HG03135 (cell line): ENCODE results near the gene COPB2.
A peak's percentile ranks its signal among the peaks of the same experiment; 100 is the strongest.
"Not testable (repeated sequence)": the region's sequence is repeated elsewhere in the genome, so short reads cannot be mapped to it uniquely, and the experiment has no call there.

Experiments
- ATAC-seq: cut with Tn5 transposase; IDR thresholded peaks from one replicate; pipeline ENCODE4 v1.9.1; 2021; ENCODE audit warnings: mild to moderate bottlenecking, moderate library complexity; ENCODE audit not compliant: unreplicated experiment

The COPB2 gene

DNA sequence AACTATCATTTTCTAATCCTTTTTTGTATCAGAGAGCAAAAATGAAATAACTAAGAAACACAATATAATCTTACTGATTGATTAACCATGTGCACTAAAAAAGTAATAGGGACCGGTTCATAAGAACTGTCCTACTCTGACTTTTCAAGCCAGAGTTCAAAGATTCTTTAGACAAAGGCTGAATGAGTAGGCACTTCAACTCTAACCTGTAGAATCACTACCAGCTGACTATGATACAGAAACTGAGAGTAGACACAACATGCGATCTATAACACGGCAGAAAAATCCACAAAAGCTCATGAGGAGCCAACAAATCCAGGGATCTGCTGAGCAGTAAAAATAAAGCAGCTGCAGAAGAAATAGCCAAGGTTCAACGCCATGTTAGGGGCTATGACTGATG is 8.9 kb downstream of the COPB2 start:
- ATAC-seq, result no peak

DNA sequence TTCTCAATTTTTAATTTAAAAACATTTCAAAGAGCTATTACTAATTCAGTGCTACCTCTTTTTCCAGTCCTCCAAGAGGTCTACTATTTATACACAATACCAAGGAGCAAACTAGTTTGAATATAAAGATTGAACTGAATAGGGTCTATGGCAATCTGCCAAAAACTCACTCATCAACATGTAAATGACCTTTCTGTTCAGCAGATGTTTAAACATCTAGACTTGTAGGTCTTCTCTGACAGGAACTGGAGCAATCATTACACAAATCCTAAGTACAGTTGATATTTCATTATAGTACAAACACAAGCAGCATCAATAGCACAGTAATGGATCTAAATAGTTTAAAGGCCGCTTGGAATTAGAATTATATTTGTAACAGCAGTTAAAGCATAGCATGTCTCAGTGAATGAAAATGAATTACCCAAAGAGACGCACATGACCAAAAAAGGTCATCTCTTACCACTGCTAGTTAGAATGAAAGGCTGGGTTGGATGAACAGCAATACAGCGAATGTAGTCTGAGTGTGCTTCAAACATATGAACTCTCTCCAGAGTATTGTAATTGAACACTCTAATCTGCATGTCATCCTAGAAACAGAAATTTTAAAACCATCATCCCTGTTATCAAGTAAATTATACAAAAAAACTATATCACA is 10.7 kb downstream of the COPB2 start:
- ATAC-seq, result no peak

DNA sequence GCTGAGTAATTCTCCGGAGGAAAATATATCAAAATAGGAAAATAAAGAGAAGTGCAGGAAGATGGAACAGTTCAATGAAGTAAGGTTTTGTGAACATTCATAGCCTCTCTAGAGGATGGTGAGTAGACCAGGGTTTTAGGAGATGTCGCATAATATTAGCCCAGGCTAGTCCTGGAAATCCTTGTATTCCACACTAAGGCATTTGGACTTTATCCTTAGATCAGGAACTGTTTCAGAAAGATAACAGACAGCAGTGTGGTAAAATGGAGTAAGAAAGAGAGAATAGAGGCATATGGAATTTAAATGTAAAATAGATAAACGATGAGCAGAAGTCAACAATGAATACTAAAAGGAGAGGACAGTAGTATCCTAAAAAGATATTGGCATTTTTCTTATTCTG is 12.1 kb downstream of the COPB2 start:
- no peak for ATAC-seq

DNA sequence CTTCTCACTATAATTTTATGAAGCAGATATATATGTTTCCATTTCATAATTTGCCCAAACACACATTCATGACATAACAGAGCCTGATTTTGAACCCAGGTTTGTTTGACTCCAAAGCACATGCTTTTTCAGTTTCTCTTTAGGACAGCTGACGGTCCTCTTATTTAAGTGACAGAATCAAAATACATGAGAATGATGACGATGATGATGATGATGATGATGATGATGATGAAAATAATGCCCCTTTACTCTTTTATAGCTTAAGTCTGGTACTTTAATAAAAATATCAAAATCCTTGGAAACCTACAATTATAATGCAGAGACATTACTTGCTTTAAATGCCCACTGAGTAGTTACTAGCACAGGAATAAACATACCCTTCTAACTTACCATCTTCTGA is 15.3 kb downstream of the COPB2 start:
- no peak for ATAC-seq

DNA sequence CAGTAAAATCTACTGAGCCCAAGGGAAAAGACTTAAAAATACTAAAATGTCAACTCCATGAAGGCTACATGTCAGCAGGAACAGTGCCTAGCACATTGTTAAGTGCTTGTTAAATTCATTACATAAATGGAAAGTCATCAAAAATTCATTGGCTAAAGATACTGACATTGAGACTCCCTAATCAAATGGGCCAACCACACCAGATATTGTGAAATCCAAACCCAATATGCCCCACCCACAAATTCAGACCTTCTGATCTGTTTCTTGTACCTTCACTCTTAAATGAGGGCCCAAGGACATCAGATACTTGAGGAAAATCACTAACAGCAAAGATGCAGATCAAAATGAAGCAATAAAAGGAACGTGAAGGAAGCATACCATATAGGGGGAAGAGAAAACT is 24.9 kb downstream of the COPB2 start:
- no peak for ATAC-seq

DNA sequence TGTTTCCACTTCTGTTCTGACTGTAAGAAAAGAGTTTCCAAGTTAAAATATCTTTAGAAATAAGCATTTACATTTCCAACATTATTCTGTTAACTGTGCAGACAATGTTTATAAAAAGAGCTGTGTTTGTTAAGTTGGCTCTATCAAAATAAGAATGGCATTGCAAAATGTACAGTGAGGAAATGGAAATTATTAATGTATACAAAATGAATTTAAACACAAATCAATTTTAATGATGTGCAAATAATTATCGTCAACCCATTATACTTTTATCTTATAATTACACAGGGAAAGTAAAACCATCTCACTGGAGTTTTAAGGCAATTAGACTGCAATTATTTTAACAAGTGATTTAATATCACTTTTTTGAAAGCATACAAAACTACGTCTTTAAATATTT is 28.2 kb downstream of the COPB2 start:
- no peak for ATAC-seq

DNA sequence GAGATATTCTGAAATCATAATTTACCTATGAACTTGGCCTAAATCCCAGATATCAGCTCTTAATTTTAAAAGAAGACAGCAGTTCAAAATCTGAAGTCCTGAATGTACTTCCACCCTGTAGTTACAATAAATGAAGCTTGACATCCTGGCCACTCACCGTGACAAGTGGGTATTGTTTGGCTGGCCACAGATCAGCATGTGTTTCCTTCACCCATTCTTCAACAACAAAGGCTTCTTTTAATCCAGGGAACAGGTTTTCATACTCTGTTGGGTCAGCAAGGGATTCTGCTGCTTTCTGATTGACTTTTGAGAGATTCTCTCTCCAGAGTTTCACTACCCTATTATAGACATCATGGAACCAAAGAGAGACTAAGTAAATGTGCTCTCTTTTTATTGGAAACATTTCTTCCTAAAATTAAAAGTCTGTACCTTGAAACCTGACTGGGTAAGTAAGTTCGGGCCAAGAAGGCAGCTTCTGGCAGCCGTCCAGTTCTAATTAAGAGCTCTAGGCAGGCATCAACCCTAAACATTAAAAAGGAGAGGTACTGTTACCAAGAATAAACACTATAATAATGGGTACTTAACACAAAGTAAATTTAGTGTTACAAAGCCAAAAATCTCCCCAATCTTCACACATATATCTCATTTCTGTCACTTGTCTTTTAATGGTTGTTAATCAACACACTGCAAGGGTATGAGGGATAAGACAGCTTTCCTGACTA is 30.4 kb downstream of the COPB2 start:
- ATAC-seq, result no peak

DNA sequence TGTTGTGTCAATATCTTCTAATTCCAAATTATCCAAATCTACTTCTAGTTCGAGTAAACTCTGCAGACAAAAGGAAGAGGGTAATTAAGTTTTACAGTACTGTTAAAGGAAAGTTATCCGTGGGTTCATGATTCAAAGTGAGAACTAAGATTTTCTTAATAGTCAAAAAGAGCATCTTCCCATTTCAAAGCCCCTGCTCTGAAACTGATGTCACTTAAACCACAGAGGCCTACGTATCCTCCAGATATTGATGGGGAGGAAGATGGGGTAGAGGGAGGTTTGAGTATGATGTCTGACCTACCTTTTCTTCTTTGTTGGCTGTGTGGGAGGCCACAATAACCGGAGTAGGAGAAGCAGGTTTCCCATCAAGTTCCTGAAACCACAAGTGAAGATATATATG is 31.5 kb downstream of the COPB2 start:
- ATAC-seq, result no peak

DNA sequence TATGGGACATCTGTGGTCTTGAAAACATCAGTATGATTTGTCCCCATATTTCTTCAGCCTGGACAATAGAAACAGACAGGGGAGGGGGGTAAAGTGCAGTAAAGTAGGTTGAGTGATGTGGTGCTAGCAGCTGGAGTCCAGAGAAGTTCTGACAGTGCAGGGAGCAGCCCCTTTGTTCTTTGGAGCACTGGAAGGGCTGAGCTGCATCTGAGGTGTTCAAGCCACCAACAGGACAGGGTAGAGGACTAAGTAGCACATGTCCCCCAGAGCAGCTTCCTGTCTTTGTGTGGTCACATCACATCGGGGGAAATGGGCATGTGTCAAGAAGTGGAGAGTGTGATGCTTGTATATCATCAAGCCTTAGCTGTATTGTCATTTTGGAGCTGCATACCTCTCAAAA is 33.6 kb downstream of the COPB2 start:
- no peak for ATAC-seq

DNA sequence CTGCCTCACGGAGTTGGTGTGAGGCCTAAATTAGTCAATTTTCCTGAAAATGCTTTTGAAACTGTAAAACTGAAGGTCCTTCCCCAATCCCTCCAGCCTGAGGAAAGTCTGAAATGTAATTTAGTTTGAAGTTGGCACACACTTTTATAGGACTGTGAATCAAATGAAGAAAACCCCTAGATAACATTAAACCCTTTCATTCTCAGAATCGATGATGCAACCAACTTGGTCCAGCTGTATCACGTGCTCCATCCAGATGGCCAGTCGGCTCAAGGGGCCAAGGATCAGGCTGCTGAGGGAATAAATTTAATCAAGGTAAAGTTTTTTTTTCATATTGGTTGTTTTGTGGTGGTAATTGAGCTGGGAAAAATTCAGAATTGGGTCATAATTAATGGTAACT is 34.0 kb downstream of the COPB2 start:
- no peak for ATAC-seq

DNA sequence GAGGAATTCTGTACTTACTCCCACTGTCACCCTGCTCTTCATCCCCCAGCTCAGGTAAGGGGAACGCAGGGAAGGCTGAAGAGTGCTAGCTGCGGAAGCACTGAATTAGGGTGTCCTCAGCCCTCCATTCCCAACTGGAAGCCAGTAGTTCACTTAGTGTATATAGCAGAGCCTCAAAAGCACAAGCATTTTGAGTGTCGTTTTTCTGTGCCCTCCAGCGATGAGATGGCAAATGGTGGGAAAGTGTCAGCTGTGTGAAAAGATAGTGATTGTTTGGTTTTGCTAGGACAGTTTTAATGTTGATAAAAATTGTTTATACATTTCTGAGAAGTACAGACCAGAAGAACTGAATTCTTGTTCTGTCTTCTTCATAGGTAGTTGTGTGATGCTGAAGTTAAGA is 34.8 kb downstream of the COPB2 start:
- no peak for ATAC-seq

DNA sequence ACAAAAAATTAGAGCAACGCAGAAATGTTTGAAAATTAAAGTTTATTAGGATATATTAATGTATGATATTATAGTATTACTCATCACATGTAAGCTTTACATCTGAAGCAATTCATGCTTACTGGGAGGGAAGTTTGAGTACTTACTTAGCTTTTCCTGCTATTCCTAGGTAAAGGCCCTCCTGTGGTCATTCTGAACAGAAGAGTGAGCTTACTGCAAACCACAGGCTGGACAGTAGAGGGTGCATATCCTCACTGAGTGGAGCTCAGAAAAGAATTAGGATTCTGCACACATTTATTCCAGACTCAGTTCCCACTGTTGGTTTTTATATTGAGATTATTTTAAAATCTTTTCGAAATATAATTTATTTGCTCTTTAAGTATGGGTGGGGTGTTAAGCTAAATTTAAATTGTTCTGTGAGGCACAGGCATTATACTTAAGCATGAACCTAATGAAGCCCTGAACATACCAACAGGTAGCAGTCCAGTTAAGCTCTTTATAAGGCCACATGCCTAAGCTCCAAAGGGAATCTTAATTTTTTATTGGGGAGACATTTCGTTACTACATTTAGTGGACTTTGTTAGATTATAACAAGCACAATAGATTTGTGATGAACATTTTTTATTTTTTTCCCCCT is 35.4 kb downstream of the COPB2 start:
- no peak for ATAC-seq

DNA sequence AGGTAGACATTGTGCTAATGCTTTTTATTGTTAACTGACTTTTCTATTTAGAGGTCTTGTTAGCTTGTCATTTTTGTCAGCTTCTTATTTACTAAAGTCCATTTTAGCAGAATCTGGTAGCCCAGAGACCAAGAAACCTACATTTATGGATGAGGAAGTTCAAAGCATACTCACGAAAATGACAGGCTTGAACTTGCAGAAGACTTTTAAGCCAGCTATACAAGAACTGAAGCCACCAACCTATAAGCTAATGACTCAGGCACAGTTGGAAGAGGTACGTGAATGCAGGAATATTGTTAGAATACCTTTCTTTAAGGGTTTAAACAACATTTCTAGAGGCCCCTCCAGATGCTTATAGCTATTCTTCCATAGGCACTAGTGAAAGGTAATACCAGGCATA is 42.7 kb downstream of the COPB2 start:
- no peak for ATAC-seq

DNA sequence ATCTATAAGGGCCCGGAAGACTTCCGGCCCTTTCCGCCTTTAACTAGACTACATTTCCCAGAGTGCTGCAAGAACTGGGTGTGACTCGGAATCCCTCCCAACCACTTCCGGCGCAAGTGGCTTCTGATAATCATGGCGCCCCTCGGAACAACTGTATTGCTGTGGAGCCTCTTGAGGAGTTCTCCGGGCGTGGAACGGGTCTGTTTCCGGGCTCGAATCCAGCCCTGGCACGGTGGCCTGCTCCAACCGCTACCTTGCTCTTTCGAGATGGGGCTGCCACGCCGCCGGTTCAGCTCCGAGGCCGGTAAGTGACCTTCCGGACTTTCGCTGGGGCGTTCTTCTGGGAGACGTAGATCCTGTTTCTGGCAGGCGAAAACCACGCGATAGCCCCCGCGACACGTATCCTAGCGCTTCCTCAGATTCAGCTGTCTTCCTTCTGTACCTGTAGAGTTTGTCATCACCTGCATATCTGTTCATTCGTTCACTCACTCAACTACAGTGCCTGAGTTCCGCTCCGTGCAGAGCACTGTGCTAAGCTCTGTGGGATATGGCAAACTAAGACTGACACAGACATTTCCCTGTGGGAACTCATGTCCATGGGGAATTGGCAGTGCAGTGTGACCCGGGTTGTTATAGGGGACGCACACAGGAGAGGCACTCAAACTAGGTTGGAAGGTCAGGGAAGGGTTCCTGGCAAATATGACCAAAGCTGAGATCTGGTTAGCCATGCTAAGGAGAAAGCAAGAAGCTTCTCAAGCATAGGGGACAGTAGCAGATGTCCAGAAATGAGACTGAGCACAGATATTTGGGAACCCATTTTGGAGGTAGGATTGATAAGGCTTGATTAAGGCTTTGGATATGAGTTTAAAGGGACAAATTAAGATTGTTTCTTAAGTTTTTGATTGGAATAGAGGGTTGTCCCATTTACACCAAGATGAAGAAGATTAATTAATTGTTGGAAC is 45.3 kb downstream of the COPB2 start, which contains the start of gene MRPS22:
MRPS22 (plus strand) TSS at position 126 of the 962 bp plus-strand sequence; CDS start at position 133, 7 bp downstream.
- ATAC-seq, result peak; percentile 99

DNA sequence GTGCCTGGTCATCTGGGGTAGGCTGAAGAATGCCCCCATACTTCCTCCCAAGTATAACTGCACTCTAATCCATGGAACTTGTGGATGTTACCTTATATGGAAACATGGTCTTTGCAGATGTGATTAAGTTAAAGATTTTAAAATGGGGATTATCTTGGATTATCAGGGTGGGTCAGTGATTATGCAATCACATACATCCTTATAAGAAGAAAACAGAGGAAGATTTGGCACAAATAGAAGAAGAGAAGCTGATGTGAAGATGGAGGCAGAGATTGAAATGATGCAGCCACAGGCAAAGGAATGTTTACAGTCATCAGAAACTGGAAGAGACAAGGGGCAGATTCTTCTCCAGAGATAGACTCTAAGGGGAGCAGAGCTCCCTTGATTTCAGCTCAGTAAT is 47.4 kb downstream of the COPB2 start:
- ATAC-seq, result no peak

DNA sequence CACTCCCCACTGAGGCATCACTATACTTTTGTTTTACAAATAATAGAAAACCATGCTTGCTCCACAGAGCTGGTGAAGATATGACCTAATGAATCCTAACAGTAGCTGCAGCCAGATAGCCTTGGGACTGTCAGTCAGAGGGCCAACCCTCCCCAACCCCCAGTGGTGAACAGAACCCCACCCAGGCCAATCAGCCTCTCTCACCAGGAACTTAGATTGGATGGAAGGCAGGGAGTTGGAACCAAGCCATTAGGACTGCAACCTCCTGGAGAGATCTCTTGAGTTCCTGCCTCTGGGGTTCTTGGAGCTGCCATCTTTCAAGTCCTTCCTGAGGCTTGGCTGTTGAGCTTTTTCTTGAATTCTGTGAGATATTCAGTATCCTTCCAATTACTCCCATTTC is 48.7 kb downstream of the COPB2 start:
- no peak for ATAC-seq

DNA sequence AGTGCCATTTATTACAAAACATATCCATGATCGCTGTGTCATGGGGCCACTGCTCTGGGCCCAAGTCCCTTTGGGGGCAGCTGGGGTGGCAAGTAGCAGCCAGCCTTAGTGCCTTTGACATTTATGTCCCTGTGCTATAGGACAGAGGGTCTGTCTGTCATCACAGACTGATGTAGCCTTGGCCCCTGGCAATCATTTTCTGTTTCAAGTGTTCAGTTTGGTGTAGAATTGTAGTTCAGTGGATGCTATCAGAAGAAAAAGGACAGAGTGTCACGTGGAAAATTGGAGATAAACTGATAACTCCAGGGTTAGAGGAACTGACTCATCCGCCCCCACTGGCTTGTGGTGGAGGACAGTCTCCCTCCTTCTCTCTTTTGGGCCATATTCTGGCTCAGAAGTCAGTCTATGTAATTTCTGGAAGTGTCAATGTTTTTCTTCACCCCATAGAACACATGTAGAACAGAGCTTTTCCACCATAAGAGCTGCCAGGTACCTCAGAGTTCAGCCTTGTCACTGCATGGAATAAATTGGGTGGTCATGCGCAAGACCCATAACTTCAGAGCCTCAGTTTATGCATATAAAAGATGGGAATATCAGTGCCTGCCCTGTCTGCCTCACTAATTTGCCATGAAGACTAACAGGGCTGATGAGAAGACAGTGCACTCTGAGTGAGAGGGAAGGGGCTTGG is 50.1 kb downstream of the COPB2 start:
- ATAC-seq, result no peak

DNA sequence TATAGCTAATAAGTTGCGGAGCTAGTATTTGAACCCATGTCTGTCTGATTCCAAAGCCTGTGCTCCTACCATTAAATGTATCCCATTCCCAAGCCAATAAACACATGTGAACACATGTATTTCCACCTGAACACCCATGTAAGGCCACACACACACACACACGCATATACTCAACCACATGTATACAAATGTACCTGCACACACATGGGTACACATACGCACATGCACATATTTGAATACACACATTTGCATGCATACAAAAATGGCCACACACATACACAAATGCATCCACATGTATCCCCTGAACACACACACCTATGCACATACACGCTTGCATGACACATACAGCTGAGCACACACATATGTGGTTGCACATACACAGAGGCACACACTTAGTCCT is 51.0 kb downstream of the COPB2 start:
- no peak for ATAC-seq

DNA sequence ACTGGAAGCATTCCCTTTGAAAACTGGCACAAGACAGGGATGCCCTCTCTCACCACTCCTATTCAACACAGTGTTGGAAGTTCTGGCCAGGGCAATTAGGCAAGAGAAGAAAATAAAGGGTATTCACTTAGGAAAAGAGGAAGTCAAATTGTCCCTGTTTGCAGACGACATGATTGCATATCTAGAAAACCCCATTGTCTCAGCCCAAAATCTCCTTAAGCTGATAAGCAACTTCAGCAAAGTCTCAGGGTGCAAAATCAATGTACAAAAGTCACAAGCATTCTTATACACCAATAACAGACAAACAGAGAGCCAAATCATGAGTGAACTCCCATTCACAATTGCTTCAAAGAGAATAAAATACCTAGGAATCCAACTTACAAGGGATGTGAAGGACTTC is 54.8 kb downstream of the COPB2 start:
- ATAC-seq, result not testable (repeated sequence)

DNA sequence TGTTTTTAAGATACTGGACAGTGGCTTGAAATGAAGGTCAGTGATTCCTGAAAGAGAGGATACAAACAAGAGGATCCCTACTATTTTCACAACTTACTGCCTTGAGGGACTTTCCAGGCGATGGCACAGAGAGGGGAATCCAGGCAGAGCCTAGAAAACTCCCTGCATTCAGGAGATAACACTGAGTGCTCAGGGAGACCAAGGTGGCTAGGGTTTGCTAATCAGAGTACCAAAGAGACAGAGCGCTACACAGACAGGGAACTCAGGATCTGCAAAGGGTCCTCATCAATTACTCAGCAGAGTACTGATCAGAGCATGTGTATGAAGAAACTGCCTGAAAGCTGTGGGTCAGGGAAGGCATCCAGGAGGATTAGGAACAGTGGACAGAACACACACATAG is 57.4 kb downstream of the COPB2 start:
- ATAC-seq, result no peak
